Erythroblast (primary cell): ENCODE data around the gene AIMP1.

Source experiments
- GATA1 ChIP-seq: IDR thresholded peaks from 2 replicates; pipeline ENCODE4 v1.6.1; 2011; ENCODE audit warnings: low read depth, mild to moderate bottlenecking, control low read depth, low read length, moderate library complexity
- POLR2A ChIP-seq: IDR thresholded peaks from 2 replicates; pipeline ENCODE4 v1.6.1; 2011; ENCODE audit warnings: mild to moderate bottlenecking, low read length

DNA sequence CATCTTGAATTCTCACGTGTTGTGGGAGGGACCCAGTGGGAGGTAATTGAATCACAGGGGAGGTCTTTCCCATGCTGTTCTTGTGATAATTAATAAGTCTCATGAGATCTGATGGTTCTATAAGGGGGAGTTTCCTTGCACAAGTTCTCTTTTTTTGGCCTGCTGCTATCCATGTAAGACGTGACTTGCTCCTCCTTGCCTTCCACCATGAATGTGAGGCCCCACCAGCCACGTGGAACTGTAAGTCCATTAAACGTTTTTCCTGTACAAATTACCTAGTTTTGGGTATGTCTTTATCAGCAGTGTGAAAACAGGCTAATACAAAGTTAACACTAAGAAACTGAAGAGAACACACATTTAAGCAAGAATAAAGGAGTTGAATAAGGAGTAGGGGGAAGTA is 16.4 kb upstream of the AIMP1 start:
- TF ChIP-seq POLR2A (no peak), GATA1 (no peak)
